OCI-LY1 (cell line): ENCODE measurements around the gene STMP1.

ENCODE experiments used
- H2AFZ ChIP-seq: fragments of 200-600 bp; sonication (generic), shearing (Covaris generic); 2 replicates; pipeline ENCODE4 v1.6.0; 2014; ENCODE audit warnings: antibody characterized with exemption, mild to moderate bottlenecking, low read length
- H3F3A ChIP-seq: fragments of 200-600 bp; sonication (generic), shearing (Covaris generic); 2 replicates; pipeline ENCODE4 v1.6.0; 2014; ENCODE audit warnings: mild to moderate bottlenecking, antibody characterized with exemption, low read length, moderate library complexity; ENCODE audit not compliant: insufficient read depth
- H3K27ac ChIP-seq: fragments of 200-600 bp; sonication (generic); 2 replicates; pipeline ENCODE4 v1.5.1; 2014; ENCODE audit warnings: low read length, mixed run types, mild to moderate bottlenecking, low read depth; ENCODE audit not compliant: poor library complexity, severe bottlenecking
- H3K27me3 ChIP-seq: fragments of 200-600 bp; sonication (generic); 2 replicates; pipeline ENCODE4 v1.6.0; 2014; ENCODE audit warnings: antibody characterized with exemption, mild to moderate bottlenecking, low read length, moderate library complexity; ENCODE audit not compliant: insufficient read depth
- H3K36me3 ChIP-seq: fragments of 200-600 bp; sonication (generic); 2 replicates; pipeline ENCODE4 v1.6.1; 2014; ENCODE audit warnings: mild to moderate bottlenecking, antibody characterized with exemption, low read length, moderate library complexity, mixed read lengths; ENCODE audit not compliant: insufficient read depth
- H3K4me1 ChIP-seq: fragments of 200-600 bp; sonication (generic); 2 replicates; pipeline ENCODE4 v1.5.1; 2014; ENCODE audit warnings: mild to moderate bottlenecking, low read length, moderate library complexity; ENCODE audit not compliant: insufficient read depth, severe bottlenecking
- H3K4me2 ChIP-seq: fragments of 200-600 bp; sonication (generic), shearing (Covaris generic); 2 replicates; pipeline ENCODE4 v1.6.1; 2014; ENCODE audit warnings: low read length
- H3K4me3 ChIP-seq: fragments of 200-600 bp; sonication (generic); 2 replicates; pipeline ENCODE4 v1.5.1; 2014; ENCODE audit warnings: low read length, low read depth, mild to moderate bottlenecking, mixed read lengths; ENCODE audit not compliant: poor library complexity, severe bottlenecking
- H3K79me2 ChIP-seq: fragments of 200-600 bp; shearing (Covaris generic); 2 replicates; pipeline ENCODE4 v1.6.1; 2016; ENCODE audit warnings: mixed run types, low read length, mixed read lengths; ENCODE audit not compliant: insufficient read depth
- H3K9ac ChIP-seq: fragments of 200-600 bp; sonication (generic), shearing (Covaris generic); 2 replicates; pipeline ENCODE4 v1.6.1; 2014; ENCODE audit warnings: mild to moderate bottlenecking, low read length, mixed read lengths
- H3K9me2 ChIP-seq: fragments of 200-600 bp; sonication (generic), shearing (Covaris generic); 2 replicates; pipeline ENCODE4 v1.6.1; 2014; ENCODE audit warnings: low read depth, mild to moderate bottlenecking, low read length, mixed read lengths
- H3K9me3 ChIP-seq: fragments of 200-600 bp; shearing (Covaris generic); 2 replicates; pipeline ENCODE4 v1.6.1; 2014; ENCODE audit warnings: low read length, mixed read lengths
- H4K20me1 ChIP-seq: fragments of 200-600 bp; sonication (generic), shearing (Covaris generic); 2 replicates; pipeline ENCODE4 v1.6.0; 2016; ENCODE audit warnings: mild to moderate bottlenecking, low read length; ENCODE audit not compliant: insufficient read depth
- EZH2 ChIP-seq: fragments of 200-600 bp; sonication (generic), shearing (Covaris generic); IDR thresholded peaks from 2 replicates; pipeline ENCODE4 v1.8.0; 2017; ENCODE audit warnings: borderline replicate concordance, mixed run types, mild to moderate bottlenecking, antibody characterized with exemption, low read length, moderate library complexity, mixed read lengths
- TF ChIP-seq, protein P1 (sequence below): fragments of 200-600 bp; sonication (generic), shearing (Covaris generic); IDR thresholded peaks from 2 replicates; pipeline ENCODE4 v1.5.1; 2017; ENCODE audit warnings: mild to moderate bottlenecking, antibody characterized with exemption, low read length, moderate library complexity, mixed read lengths

The STMP1 gene

DNA sequence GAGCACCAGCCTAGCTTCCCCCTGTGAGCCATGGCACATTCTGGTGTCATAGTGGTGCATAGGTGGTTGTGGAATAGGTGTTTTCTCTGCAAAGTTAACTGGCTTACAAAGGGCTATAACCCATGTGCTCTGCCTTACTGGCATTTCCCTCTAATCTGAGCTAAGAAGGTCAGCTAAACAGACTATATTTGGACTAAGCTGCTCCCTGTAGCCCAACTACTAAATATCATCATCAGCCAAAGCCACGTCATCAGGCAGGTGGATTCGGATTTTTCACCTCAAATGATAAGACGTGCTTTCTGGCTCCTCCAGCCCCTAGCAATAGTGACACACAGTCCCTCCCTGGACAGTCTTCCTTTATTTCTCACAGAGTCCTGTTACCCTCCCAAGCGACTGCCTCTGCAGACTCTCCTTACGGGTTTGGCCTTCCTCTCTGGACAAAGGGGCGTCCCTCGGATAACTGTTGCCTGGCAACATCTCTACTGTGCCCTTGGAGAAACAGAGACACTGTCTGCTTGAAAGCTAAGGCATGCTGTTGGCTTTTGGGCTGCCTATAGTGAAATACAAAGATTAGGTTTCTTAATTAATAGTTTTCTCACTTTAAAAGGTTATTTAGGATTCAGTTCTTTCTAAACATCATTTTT lies 56.6 kb downstream of the STMP1 start:
- H3K27me3 ChIP-seq, result no peaks in the 10 kb centered on the region
- no peak overlapping the region for H2AFZ ChIP-seq
- no peak overlapping the region for H3K4me2 ChIP-seq
- H3K36me3 ChIP-seq, result no peaks in the 10 kb centered on the region
- H3K79me2 ChIP-seq, result no peaks in the 10 kb centered on the region
- TF ChIP-seq, protein P1, sequence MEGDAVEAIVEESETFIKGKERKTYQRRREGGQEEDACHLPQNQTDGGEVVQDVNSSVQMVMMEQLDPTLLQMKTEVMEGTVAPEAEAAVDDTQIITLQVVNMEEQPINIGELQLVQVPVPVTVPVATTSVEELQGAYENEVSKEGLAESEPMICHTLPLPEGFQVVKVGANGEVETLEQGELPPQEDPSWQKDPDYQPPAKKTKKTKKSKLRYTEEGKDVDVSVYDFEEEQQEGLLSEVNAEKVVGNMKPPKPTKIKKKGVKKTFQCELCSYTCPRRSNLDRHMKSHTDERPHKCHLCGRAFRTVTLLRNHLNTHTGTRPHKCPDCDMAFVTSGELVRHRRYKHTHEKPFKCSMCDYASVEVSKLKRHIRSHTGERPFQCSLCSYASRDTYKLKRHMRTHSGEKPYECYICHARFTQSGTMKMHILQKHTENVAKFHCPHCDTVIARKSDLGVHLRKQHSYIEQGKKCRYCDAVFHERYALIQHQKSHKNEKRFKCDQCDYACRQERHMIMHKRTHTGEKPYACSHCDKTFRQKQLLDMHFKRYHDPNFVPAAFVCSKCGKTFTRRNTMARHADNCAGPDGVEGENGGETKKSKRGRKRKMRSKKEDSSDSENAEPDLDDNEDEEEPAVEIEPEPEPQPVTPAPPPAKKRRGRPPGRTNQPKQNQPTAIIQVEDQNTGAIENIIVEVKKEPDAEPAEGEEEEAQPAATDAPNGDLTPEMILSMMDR, result no peak
- no peak for TF ChIP-seq EZH2
- H3K9me2 ChIP-seq, result no peaks in the 10 kb centered on the region
- no peak overlapping the region for H3K27ac ChIP-seq
- H3K4me3 ChIP-seq, result no peak overlapping the region
- H3K9me3 ChIP-seq, result no peaks in the 10 kb centered on the region
- no peaks in the 10 kb centered on the region for H4K20me1 ChIP-seq
- H3K9ac ChIP-seq, result no peak overlapping the region
- H3K4me1 ChIP-seq, result no peaks in the 10 kb centered on the region
- H3F3A ChIP-seq, result no peaks in the 10 kb centered on the region

GRCh38 chr7:135719688-135720087 lies 57.4 kb downstream of the STMP1 start:
- H3K9me3 ChIP-seq, result no peaks in the 10 kb centered on the region
- H3K27me3 ChIP-seq, result no peaks in the 10 kb centered on the region
- no peak for TF ChIP-seq EZH2
- H3K36me3 ChIP-seq, result no peaks in the 10 kb centered on the region
- H3K4me2 ChIP-seq, result no peak overlapping the region
- H3F3A ChIP-seq, result no peaks in the 10 kb centered on the region
- no peaks in the 10 kb centered on the region for H4K20me1 ChIP-seq
- H3K79me2 ChIP-seq, result no peaks in the 10 kb centered on the region
- H3K9ac ChIP-seq, result no peak overlapping the region
- no peak overlapping the region for H3K27ac ChIP-seq
- no peak overlapping the region for H2AFZ ChIP-seq
- no peaks in the 10 kb centered on the region for H3K9me2 ChIP-seq
- H3K4me1 ChIP-seq, result no peaks in the 10 kb centered on the region
- H3K4me3 ChIP-seq, result no peak overlapping the region

GRCh38 chr7:135721198-135721820 lies 59.0 kb downstream of the STMP1 start:
- Histone ChIP-seq H3K27me3 (no peaks in the 10 kb centered on the region), H3K79me2 (no peaks in the 10 kb centered on the region), H3K4me3 (no peak overlapping the region), H3K9me2 (no peaks in the 10 kb centered on the region), H2AFZ (no peak overlapping the region), H3K9me3 (no peaks in the 10 kb centered on the region), H3K36me3 (no peaks in the 10 kb centered on the region), H3K4me2 (no peak overlapping the region), H4K20me1 (no peaks in the 10 kb centered on the region), H3K4me1 (no peaks in the 10 kb centered on the region), H3K27ac (no peak overlapping the region), H3F3A (no peaks in the 10 kb centered on the region), H3K9ac (no peak overlapping the region)
- no peak for TF ChIP-seq EZH2
- TF ChIP-seq, protein P1, result no peak

DNA sequence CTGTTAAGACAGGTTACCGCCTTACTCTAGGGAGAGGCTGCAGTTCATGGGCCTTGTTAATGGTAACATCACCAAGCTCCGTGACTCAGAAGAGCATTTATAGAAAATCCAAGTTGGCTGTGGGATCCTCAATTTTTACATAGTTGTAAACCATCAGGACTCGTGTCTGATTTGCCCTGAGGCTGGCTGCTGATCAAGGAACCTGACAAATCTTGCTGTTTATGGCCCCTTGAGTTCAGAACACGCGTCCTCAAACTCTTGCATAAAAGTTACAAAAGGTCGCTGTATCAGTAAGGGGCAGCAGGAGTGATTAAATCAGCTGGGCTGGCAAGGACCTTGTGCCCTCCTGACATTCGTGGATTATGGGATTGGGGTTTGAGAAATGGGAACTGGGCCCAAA lies 61.1 kb downstream of the STMP1 start:
- H2AFZ ChIP-seq, result no peak overlapping the region
- no peaks in the 10 kb centered on the region for H3F3A ChIP-seq
- H3K79me2 ChIP-seq, result no peaks in the 10 kb centered on the region

More for the DNA sequence above, 61.1 kb downstream of the STMP1 start:
- Histone ChIP-seq H3K9ac (no peak overlapping the region), H3K27ac (no peak overlapping the region), H3K9me2 (no peaks in the 10 kb centered on the region), H3K27me3 (no peaks in the 10 kb centered on the region), H3K9me3 (no peaks in the 10 kb centered on the region), H3K36me3 (no peaks in the 10 kb centered on the region), H3K4me1 (no peaks in the 10 kb centered on the region), H3K4me2 (no peak overlapping the region), H4K20me1 (no peaks in the 10 kb centered on the region), H3K4me3 (no peak overlapping the region)
- TF ChIP-seq, protein P1, result no peak
- no peak for TF ChIP-seq EZH2
